Activated T-helper 17 cell treated with anti-CD3 and anti-CD28 coated beads, Interleukin-2, amount 50 U/mL, for 72 hours (primary cell): ENCODE measurements around the gene PDGFC. TPM values are rescaled to one million over a fixed set of nuclear protein-coding genes. Genes with fewer than 3 reads are reported as not detected.
A peak's percentile ranks its signal among the peaks of the same experiment; 100 is the strongest.

ENCODE experiments used
- ATAC-seq: fragments of 150-1000 bp; cut with Tn5 transposase; replicated peaks from 2 replicates; pipeline ENCODE4 v1.10.0; 2021; ENCODE audit warnings: mild to moderate bottlenecking, moderate library complexity
- H3K27ac Mint-ChIP-seq: one replicate; pipeline ENCODE4 v1.8.0; 2022; ENCODE audit warnings: mixed read lengths
- H3K27me3 Mint-ChIP-seq: one replicate; pipeline ENCODE4 v1.8.0; 2022; ENCODE audit warnings: mixed read lengths
- H3K36me3 Mint-ChIP-seq: one replicate; pipeline ENCODE4 v1.8.0; 2022; ENCODE audit warnings: low read depth, mild to moderate bottlenecking, mixed read lengths
- H3K4me1 Mint-ChIP-seq: one replicate; pipeline ENCODE4 v1.8.0; 2022; ENCODE audit warnings: mixed read lengths
- H3K4me3 Mint-ChIP-seq: one replicate; pipeline ENCODE4 v1.8.0; 2022; ENCODE audit warnings: mild to moderate bottlenecking, mixed read lengths
- H3K9me3 Mint-ChIP-seq: one replicate; pipeline ENCODE4 v1.8.0; 2022; ENCODE audit warnings: mixed read lengths
- total RNA-seq, 2 donors: library from RNA; stranded (reverse); gene quantifications; one replicate each; pipeline ENCODE4 v1.2.3, GENCODE V29; 2022

Gene PDGFC
- not detected for total RNA-seq

- Mint-ChIP-seq H3K27ac (no peak within 1 kb of the TSS), H3K4me1 (no peaks in the 10 kb centered on the region), H3K4me3 (peak within 1 kb of the TSS; percentile 25), H3K36me3 (no peaks in the 10 kb centered on the region), H3K9me3 (peaks cover 8% of the 10 kb centered on the region), H3K27me3 (peaks cover 56% of the 10 kb centered on the region)
- ATAC-seq = no peak
Observed at GRCh38 chr4:156971676-156972378, at the start of gene PDGFC. PDGFC (minus strand) TSS chr4:156971799; CDS start chr4:156970903, 896 bp downstream.

DNA sequence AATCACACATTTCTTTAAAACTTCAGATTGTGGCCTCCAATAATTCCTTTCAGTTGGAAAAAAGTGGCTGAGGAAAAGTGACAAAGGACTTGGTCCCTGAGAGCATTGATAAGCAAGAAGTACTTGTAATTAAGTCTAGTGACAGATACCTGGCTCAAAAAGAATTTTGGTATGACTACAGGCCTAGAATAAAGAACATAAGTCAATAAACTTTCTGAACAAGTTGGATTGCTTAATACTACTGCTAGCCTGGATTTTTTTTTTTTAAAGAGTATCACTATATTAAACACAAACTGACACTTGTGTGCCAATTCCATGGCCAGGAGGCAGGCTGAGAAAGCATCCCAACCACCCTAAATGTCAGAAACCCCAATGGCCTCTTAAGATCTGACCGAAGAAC lies 49.3 kb upstream of the PDGFC start:
- Mint-ChIP-seq H3K4me3 (no peak overlapping the region), H3K27ac (no peak overlapping the region), H3K9me3 (peaks cover 7% of the 10 kb centered on the region), H3K4me1 (no peaks in the 10 kb centered on the region), H3K36me3 (no peaks in the 10 kb centered on the region), H3K27me3 (no peaks in the 10 kb centered on the region)
- ATAC-seq = no peak

DNA sequence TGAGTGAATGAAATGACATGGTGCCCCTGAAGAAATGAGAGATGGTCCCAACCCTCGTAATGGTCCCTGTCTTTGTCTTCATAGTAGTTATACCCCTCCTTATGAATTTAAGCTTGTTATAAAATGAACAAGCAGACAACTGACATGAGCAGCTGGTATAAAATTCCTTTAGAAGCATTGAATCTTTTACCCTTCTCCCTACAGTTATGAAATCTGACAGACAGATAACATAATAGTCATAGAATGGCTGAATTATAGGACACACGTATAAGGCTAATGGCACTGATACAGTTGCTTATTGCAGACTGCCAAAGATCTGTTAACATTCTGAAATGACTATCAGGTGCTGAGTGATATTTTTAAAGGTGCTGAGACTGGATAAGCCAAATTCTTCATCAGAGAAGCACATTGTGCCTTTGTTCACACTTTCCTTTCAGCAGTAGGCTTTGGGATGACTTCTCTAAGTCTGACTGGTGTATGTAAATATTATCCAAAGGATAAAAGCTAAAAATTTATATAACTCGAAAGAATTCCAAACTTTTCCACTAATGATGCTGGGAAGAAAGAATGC lies 47.4 kb upstream of the PDGFC start:
- H3K36me3 Mint-ChIP-seq = no peaks in the 10 kb centered on the region
- H3K27me3 Mint-ChIP-seq = no peaks in the 10 kb centered on the region
- no peak for ATAC-seq
- no peak overlapping the region for H3K27ac Mint-ChIP-seq
- H3K4me3 Mint-ChIP-seq = no peak overlapping the region
- H3K9me3 Mint-ChIP-seq = peaks cover 7% of the 10 kb centered on the region
- H3K4me1 Mint-ChIP-seq = no peaks in the 10 kb centered on the region

DNA sequence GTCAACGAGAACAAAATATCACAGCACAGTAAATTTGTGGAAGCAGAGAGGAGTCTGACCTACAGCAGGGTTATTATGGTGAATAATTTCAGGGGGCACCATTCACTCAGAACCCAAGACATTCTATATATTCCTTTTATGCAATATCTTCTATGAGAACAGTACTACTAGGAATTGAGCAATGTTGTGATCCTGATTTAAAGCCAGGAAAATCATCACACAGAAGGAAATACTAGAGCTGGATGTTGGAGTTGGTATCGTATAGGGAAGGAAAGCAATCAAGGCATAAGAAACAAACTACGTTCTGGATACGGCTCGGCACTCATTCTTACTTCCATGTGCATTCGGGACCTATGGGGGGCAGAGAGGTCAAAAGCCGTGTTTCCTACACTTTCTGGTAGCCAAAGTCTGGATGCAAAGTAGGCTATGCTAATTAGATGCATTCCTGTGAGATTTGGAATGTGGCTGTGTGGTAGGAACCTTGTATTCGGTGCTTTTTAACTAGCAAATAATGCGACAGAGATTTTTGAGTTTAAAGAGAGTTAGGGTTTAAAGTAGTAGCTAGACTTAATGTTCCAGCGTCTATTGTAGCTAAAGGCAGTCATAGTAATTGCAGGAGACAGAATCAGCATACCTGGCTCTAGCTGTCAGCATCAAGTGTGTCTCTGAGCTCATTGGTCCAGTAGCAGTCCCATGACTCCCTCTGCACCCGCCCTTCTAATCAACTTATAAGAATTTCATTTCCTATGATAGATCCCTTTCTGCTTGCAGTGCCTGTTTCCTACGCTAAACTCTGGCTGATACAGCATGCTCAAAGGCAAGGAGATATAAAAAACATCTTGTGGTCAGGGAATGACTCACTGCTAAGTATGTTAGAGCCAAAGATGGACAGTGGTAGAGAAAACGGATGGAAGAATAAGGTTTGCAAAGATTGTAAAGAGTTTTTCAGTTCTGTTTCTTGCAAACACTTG lies 43.3 kb upstream of the PDGFC start:
- H3K9me3 Mint-ChIP-seq = peaks cover under 1% of the 10 kb centered on the region
- no peak overlapping the region for H3K27ac Mint-ChIP-seq
- no peaks in the 10 kb centered on the region for H3K4me1 Mint-ChIP-seq
- no peaks in the 10 kb centered on the region for H3K27me3 Mint-ChIP-seq
- H3K36me3 Mint-ChIP-seq = no peaks in the 10 kb centered on the region
- ATAC-seq = no peak
- H3K4me3 Mint-ChIP-seq = no peak overlapping the region

DNA sequence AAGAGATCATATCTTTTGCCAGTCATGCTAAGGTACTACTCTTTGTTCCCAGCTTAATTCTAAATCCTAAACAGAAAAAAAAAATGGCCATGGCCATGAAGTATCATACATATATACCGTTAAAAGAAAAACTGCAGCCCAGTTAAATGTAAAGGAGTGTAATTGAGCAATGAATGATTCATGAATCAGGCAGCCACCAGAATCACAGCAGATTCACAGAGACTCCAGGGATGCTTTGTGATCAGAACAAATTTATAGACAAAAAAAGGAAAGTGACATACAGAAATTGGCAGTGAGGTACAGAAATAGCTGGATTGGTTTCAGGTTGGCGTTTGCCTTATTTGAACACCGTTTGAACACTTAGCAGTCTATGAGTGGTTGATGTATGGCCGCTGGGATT lies 42.1 kb upstream of the PDGFC start:
- Mint-ChIP-seq H3K27ac (no peak overlapping the region), H3K4me1 (no peaks in the 10 kb centered on the region), H3K27me3 (no peaks in the 10 kb centered on the region), H3K9me3 (peaks cover 5% of the 10 kb centered on the region), H3K4me3 (no peak overlapping the region), H3K36me3 (no peaks in the 10 kb centered on the region)
- no peak for ATAC-seq

DNA sequence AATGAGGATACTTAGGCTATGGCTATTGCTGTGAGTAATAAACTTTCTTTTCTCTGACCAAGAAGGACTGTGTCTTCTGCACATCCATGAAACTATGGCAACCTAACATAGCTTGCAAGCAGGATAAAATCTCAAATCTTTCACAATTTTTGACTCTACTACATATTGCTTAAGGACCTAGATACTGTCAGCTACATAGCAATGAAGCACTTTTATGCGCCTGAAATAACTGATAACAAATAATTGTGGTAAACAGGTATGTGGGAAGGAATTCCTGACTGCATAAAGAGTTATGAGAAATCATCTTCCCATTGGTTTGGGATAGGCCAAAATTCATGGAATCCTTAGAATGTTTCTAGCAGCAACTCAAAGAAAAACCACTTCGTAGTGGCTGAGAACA lies 41.2 kb upstream of the PDGFC start:
- no peak for ATAC-seq
- Mint-ChIP-seq H3K36me3 (no peaks in the 10 kb centered on the region), H3K9me3 (peaks cover 9% of the 10 kb centered on the region), H3K27ac (no peak overlapping the region), H3K4me3 (no peak overlapping the region), H3K4me1 (no peaks in the 10 kb centered on the region), H3K27me3 (no peaks in the 10 kb centered on the region)

- Mint-ChIP-seq H3K27me3 (no peaks in the 10 kb centered on the region), H3K36me3 (no peaks in the 10 kb centered on the region), H3K9me3 (peaks cover 9% of the 10 kb centered on the region), H3K27ac (no peak overlapping the region), H3K4me3 (no peak overlapping the region), H3K4me1 (no peaks in the 10 kb centered on the region)
- no peak for ATAC-seq
Observed at GRCh38 chr4:157012296-157012695, 40.7 kb upstream of the PDGFC start.

GRCh38 chr4:157010630-157011029 lies 39.0 kb upstream of the PDGFC start:
- no peak for ATAC-seq
- no peak overlapping the region for H3K4me3 Mint-ChIP-seq
- H3K36me3 Mint-ChIP-seq = no peaks in the 10 kb centered on the region
- H3K27ac Mint-ChIP-seq = no peak overlapping the region
- no peaks in the 10 kb centered on the region for H3K27me3 Mint-ChIP-seq
- no peaks in the 10 kb centered on the region for H3K4me1 Mint-ChIP-seq
- peaks cover 9% of the 10 kb centered on the region for H3K9me3 Mint-ChIP-seq

DNA sequence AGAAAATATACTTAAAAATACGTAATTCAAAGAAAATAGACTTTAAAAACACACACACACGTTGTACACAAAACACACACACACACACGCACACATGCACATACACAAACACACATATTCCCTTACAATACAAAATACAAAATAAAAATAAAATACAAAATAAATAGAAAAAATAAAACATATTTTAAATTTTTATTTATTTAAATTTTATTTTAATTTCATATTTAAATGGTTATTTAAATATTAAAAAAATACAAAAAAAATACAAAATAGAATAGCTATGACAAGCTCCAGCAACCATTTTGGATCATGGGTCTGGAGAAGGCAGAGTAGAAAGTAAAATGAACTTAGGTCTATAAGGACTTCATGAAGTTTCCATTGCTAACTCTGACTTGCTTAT lies 34.2 kb upstream of the PDGFC start:
- Mint-ChIP-seq H3K36me3 (no peaks in the 10 kb centered on the region), H3K27me3 (no peaks in the 10 kb centered on the region), H3K4me3 (no peak overlapping the region), H3K4me1 (no peaks in the 10 kb centered on the region), H3K27ac (no peak overlapping the region), H3K9me3 (peaks cover 9% of the 10 kb centered on the region)
- ATAC-seq = no peak

DNA sequence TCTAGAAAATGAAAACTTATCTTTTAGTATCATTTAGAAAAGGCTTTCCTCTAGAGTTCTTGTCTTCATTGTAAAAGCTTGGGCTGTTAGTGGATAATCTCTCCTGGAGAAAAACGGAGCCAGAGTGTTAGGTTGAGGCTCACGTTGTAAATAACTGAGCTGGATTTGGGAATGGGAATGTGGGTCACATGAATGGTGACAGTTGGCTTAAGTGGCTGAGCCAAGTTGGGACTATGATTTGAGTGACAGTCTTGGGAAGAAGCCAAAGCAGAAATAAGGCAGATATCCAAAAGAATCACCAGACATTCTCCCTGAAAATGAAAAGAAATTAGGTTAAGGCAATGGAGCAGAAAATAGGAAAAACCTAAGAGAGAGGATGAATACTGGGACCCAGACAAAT lies 33.6 kb upstream of the PDGFC start:
- Mint-ChIP-seq H3K36me3 (no peaks in the 10 kb centered on the region), H3K27ac (no peak overlapping the region), H3K9me3 (peaks cover 9% of the 10 kb centered on the region), H3K27me3 (no peaks in the 10 kb centered on the region), H3K4me3 (no peak overlapping the region), H3K4me1 (no peaks in the 10 kb centered on the region)
- no peak for ATAC-seq

GRCh38 chr4:157004279-157005161 lies 32.9 kb upstream of the PDGFC start:
- Mint-ChIP-seq H3K36me3 (no peaks in the 10 kb centered on the region), H3K9me3 (peaks cover 9% of the 10 kb centered on the region)

GRCh38 chr4:156999175-156999517 lies 27.5 kb upstream of the PDGFC start:
- no peaks in the 10 kb centered on the region for H3K36me3 Mint-ChIP-seq
- H3K4me3 Mint-ChIP-seq = no peak overlapping the region
- H3K9me3 Mint-ChIP-seq = peaks cover 17% of the 10 kb centered on the region
- H3K27ac Mint-ChIP-seq = no peak overlapping the region
- no peaks in the 10 kb centered on the region for H3K4me1 Mint-ChIP-seq
- no peak for ATAC-seq
- H3K27me3 Mint-ChIP-seq = no peaks in the 10 kb centered on the region

More at GRCh38 chr4:157004279-157005161, 32.9 kb upstream of the PDGFC start:
- Mint-ChIP-seq H3K27me3 (no peaks in the 10 kb centered on the region), H3K4me3 (no peak overlapping the region), H3K27ac (no peak overlapping the region), H3K4me1 (no peaks in the 10 kb centered on the region)
- ATAC-seq = no peak

- Mint-ChIP-seq H3K4me3 (no peak overlapping the region), H3K27me3 (no peaks in the 10 kb centered on the region), H3K27ac (no peak overlapping the region), H3K36me3 (no peaks in the 10 kb centered on the region), H3K9me3 (peaks cover 17% of the 10 kb centered on the region), H3K4me1 (no peaks in the 10 kb centered on the region)
- no peak for ATAC-seq
Observed at GRCh38 chr4:156998500-156999174, 27.0 kb upstream of the PDGFC start.

GRCh38 chr4:156992943-156993342 lies 21.3 kb upstream of the PDGFC start:
- no peak overlapping the region for H3K27ac Mint-ChIP-seq

More at GRCh38 chr4:156992943-156993342, 21.3 kb upstream of the PDGFC start:
- Mint-ChIP-seq H3K9me3 (peaks cover 16% of the 10 kb centered on the region), H3K4me1 (no peaks in the 10 kb centered on the region), H3K4me3 (no peak overlapping the region), H3K36me3 (no peaks in the 10 kb centered on the region), H3K27me3 (no peaks in the 10 kb centered on the region)
- ATAC-seq = no peak
